Activated naive CD8-positive, alpha-beta T cell treated with anti-CD3 and anti-CD28 coated beads for 36 hours (primary cell): Measurements from ENCODE around the gene ADSL. TPM values are rescaled to one million over a fixed set of nuclear protein-coding genes. Genes with fewer than 3 reads are reported as not detected.

ENCODE experiments used
- DNase-seq: peaks from one replicate; pipeline ENCODE4 v3.0.0; 2021
- H3K27ac Mint-ChIP-seq: one replicate; pipeline ENCODE4 v1.8.0; 2022; ENCODE audit warnings: mild to moderate bottlenecking, moderate library complexity, mixed read lengths
- H3K27me3 Mint-ChIP-seq: one replicate; pipeline ENCODE4 v1.8.0; 2022; ENCODE audit warnings: mild to moderate bottlenecking, mixed read lengths
- H3K36me3 Mint-ChIP-seq: one replicate; pipeline ENCODE4 v1.8.0; 2021; ENCODE audit warnings: mild to moderate bottlenecking, mixed read lengths
- H3K4me1 Mint-ChIP-seq: one replicate; pipeline ENCODE4 v1.8.0; 2021; ENCODE audit warnings: mixed read lengths
- H3K4me3 Mint-ChIP-seq: one replicate; pipeline ENCODE4 v1.8.0; 2022; ENCODE audit warnings: mild to moderate bottlenecking, moderate library complexity, mixed read lengths
- H3K9me3 Mint-ChIP-seq: one replicate; pipeline ENCODE4 v1.8.0; 2022; ENCODE audit warnings: mixed read lengths
- total RNA-seq, 2 experiments: library from RNA; stranded (reverse); gene quantifications; one replicate each; pipeline ENCODE4 v1.2.3, GENCODE V29; 2021

Gene ADSL
- total RNA-seq, 2 experiments from 2014 or later, result 174 to 178 TPM

DNA sequence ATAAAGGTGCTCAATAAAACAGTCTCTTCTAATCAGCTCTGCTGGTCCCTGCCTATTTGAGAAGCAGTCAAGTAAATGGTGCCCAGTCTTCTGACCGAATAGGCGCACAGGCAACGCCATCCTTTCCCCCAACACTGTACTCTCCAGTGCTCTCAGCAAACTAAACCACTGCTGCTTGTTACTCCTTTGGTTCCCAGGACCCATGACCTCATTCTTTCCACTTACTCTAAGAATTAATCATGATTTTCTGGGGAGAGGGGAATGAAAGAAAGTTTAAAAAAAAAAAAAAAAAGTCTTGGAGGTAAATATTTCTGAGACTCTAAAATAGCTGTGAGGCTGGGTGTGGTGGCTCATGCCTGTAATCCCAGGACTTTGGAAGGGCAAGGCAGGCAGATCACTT lies 87.8 kb downstream of the ADSL start:
- H3K9me3 Mint-ChIP-seq, result no peaks in the 10 kb centered on the region
- peaks cover 53% of the 10 kb centered on the region for H3K4me1 Mint-ChIP-seq

DNA sequence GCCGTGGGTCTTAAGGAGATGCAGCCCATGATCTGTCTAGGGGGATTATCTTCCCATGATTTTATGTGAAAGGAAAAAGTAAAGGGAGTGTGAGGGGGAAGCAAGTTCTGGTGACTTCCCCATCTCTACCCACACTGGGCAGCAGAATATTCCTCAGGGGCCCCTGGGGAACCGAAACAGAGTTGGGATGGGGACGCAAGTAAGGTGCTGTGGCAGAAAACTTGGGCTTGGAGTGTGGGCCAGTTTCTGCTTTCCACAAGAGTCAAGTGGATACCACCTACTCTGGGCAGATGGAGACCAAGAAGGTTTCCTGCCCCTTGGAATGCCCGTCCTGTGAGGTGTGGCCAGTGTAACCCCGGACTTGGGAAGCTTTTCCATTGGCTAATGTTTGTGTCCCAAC lies 88.4 kb downstream of the ADSL start:
- Mint-ChIP-seq H3K9me3 (no peaks in the 10 kb centered on the region), H3K4me1 (peaks cover 59% of the 10 kb centered on the region), H3K27me3 (no peaks in the 10 kb centered on the region), H3K27ac (peak overlapping the region; percentile 38), H3K36me3 (peaks cover 26% of the 10 kb centered on the region), H3K4me3 (no peak overlapping the region)
- no peak for DNase-seq

More for the DNA sequence above, 87.8 kb downstream of the ADSL start:
- Mint-ChIP-seq H3K36me3 (peaks cover 25% of the 10 kb centered on the region), H3K4me3 (no peak overlapping the region), H3K27me3 (no peaks in the 10 kb centered on the region), H3K27ac (peak overlapping the region; percentile 60)
- no peak for DNase-seq

DNA sequence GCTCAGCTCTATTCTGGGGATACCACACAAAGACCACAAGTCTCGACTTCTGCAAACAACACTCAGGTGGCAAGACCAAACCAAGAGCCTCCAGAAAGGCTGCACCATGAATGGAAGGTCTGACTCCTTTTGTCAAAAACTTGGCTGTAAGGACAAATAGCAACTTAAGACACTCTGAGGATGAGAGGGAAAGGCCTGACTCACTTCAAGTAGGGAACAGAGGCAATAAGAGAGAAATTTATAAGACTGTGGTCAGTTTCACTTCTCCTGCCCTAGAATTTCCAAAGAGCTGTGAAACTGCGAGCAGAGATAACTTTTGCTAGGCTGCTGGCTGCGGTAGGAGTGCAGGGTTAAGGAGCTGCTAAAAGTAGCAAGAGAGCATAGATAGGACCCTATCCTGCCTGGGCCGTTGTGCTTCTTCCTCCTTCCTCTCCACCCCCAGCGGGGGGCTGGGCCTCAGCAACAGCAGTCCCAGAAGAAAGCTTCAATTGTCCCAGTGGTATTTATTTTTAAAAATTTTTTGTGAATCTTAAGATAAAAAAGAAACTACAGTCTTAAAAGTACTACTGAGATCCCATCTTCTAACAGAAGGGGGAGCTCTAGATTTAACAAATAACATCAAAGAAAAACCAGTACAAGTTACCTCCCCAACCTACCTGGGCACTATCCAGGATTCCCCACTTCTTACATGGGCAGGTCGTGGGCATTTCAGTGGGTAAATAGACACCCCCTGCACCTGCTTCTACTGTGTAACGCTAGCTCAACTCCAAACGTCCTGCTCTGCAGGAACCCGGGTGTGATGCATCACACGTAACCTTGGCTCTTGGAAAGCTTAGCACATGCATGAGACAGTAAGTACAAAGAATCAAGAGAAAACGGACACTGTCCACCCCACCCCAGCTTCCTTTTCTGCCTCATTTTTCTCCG lies 90.5 kb downstream of the ADSL start:
- H3K4me3 Mint-ChIP-seq, result peak overlapping the region; percentile 46
- H3K27ac Mint-ChIP-seq, result peak overlapping the region; percentile 88
- DNase-seq, result peak; percentile 54
- H3K9me3 Mint-ChIP-seq, result no peaks in the 10 kb centered on the region
- no peaks in the 10 kb centered on the region for H3K27me3 Mint-ChIP-seq
- peaks cover 72% of the 10 kb centered on the region for H3K4me1 Mint-ChIP-seq
- peaks cover 25% of the 10 kb centered on the region for H3K36me3 Mint-ChIP-seq

Other genes with a start within 250 kb of the ADSL start
- 10 to 100 TPM; 35.9 to 37.5 TPM for gene TNRC6B, start 168.6 kb upstream of the ADSL start, total RNA-seq
- 10 to 100 TPM; 37.6 to 41.4 TPM for gene SGSM3, start 24.1 kb downstream of the ADSL start, total RNA-seq